Measurements from ENCODE around the gene NCOA4. TPM values are rescaled to one million over a fixed set of nuclear protein-coding genes. Genes with fewer than 3 reads are reported as not detected.

NCOA4 gene
- total and polyA plus RNA-seq, 2 of the 8 experiments (the other 6 are each of a cell fraction or from before 2014, with no cell fraction given), result 28.9 to 65.2 TPM

DNA sequence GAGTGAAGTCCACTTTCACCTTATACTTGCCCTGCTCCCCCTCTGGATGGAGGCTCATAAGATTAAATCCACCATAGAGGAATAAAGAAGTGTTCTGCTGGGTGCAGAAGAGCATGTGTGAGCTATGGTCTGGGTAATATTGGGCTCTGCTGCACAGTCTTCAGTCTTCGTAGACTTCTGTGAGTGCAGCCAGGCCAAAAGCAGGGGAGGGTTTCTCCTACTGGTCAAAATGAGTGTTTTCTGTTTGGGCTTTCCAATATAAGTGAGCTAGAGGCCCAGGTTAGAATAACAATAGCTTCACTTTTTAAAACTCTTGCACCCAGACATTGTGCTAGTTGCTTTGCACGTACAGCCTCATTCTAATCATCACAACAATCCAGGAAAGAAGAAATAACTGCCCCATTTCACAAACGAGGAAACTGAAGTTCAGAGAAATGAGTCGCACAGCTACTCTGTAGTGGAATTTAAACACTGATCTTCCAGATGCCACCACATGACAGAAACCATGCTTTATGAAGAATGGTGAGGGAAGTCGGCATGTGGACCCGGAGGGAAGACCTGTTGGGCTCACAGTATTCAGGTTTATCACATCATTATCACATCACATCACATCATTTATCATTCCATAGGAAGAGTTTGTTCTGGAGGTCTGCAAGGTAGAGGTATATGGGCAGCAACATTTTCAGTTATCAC is 39.5 kb upstream of the NCOA4 start:
- 95% methylated on average over 6 of the region's 6 CpGs; no CpG with 5 or more reads in 1 of the 2 experiments for WGBS, 2 experiments (ENCODE audit: extremely low coverage in 1 of 2, insufficient coverage in 1 of 2, insufficient read length in 1 of 2, insufficient replicate concordance in 2 of 2, low coverage in 1 of 2, low lambda C conversion rate in 2 of 2, missing lambda C conversion rate in 1 of 2)
- H3K14ac ChIP-seq (ENCODE audit: insufficient read length), result no peak overlapping the region

More for the DNA sequence above, 39.5 kb upstream of the NCOA4 start:
- Histone ChIP-seq H3K27ac (ENCODE audit: low read depth, low read length) (no peak overlapping the region), H2AK5ac (ENCODE audit: low read depth, low read length) (no peak overlapping the region), H3K23me2 (ENCODE audit: low read depth, low read length) (no peaks in the 10 kb centered on the region), H2BK12ac (ENCODE audit: low read depth, low read length) (no peak overlapping the region), H3K9me3 (ENCODE audit: insufficient read depth in 2 of 2, low read depth in 1 of 2, low read length in 1 of 2) (no peaks in the 10 kb centered on the region), H3K27me3 (replicated peaks in 1 of 4; ENCODE audit: control insufficient read depth in 3 of 4, extremely low read depth in 1 of 4, insufficient read depth in 3 of 4, low read length in 3 of 4) (no peaks in the 10 kb centered on the region), H3K18ac (ENCODE audit: extremely low read depth, low read length) (no peak overlapping the region), H2AFZ (ENCODE audit: low read length) (no peak overlapping the region), H3K4me2 (ENCODE audit: insufficient read depth in 1 of 2, low read depth in 2 of 2, low read length in 2 of 2) (no peak overlapping the region), H4K20me1 (replicated peaks in 1 of 2; ENCODE audit: control insufficient read depth in 1 of 2, insufficient read depth in 2 of 2, low read length in 2 of 2) (no peaks in the 10 kb centered on the region), H2BK120ac (replicated peaks; ENCODE audit: low read depth, low read length) (no peak overlapping the region), H3K36me3 (ENCODE audit: control insufficient read depth in 2 of 4, insufficient read depth in 4 of 4, low read length in 3 of 4) (no peaks in the 10 kb centered on the region), H3K4ac (replicated peaks; ENCODE audit: insufficient read length, low read depth, low read length) (no peak overlapping the region), H4K91ac (replicated peaks; ENCODE audit: insufficient read length, low read length) (no peak overlapping the region), H3K79me2 (ENCODE audit: control insufficient read depth in 1 of 2, insufficient read depth in 2 of 2, low read length in 2 of 2) (no peaks in the 10 kb centered on the region), H4K8ac (ENCODE audit: extremely low read depth, insufficient read depth, low read length) (no peak overlapping the region), H2BK15ac (ENCODE audit: low read length) (no peak overlapping the region), H3K79me1 (ENCODE audit: low read depth, low read length) (no peaks in the 10 kb centered on the region), H4K5ac (ENCODE audit: insufficient read length, low read depth, low read length) (no peak overlapping the region), H3K9ac (replicated peaks in 1 of 4; ENCODE audit: extremely low read depth in 1 of 4, low read depth in 3 of 4, low read length in 3 of 4) (no peak overlapping the region), H2BK20ac (ENCODE audit: low read length) (no peak overlapping the region), H3K4me3 (ENCODE audit: extremely low read depth in 1 of 4, insufficient read depth in 2 of 4, low read depth in 3 of 4, low read length in 4 of 4) (no peak overlapping the region), H3K23ac (ENCODE audit: insufficient read length) (no peak overlapping the region), H2BK5ac (ENCODE audit: low read depth, low read length) (no peak overlapping the region), H3K4me1 (replicated peaks in 1 of 4; ENCODE audit: control insufficient read depth in 3 of 4, insufficient read depth in 4 of 4, low read length in 3 of 4) (no peaks in the 10 kb centered on the region), H3K56ac (replicated peaks; ENCODE audit: insufficient read length, low read depth, low read length) (no peak overlapping the region)
- TF ChIP-seq CHD2 (IDR thresholded peaks at IDR 0.05; ENCODE audit: low read length) (no peak), CEBPB (IDR thresholded peaks at IDR 0.05; ENCODE audit: low read depth, low read length) (no peak), POLR2A (IDR thresholded peaks at IDR 0.05; ENCODE audit: control extremely low read depth in 1 of 2, low read depth in 2 of 2, low read length in 2 of 2) (no peak), BACH1 (IDR thresholded peaks at IDR 0.05; ENCODE audit: low read length) (no peak), SIRT6 (IDR thresholded peaks at IDR 0.05; ENCODE audit: low read length) (no peak), YY1 (IDR thresholded peaks at IDR 0.05; ENCODE audit: low read depth, low read length) (no peak), HDAC6 (IDR thresholded peaks at IDR 0.05; ENCODE audit: low read depth, low read length) (no peak), SP4 (IDR thresholded peaks at IDR 0.05; ENCODE audit: low read length) (no peak), RFX5 (IDR thresholded peaks at IDR 0.05; ENCODE audit: borderline replicate concordance, low read depth, low read length) (no peak), CREB1 (IDR thresholded peaks at IDR 0.05) (no peak)
- TF ChIP-seq, protein P1, sequence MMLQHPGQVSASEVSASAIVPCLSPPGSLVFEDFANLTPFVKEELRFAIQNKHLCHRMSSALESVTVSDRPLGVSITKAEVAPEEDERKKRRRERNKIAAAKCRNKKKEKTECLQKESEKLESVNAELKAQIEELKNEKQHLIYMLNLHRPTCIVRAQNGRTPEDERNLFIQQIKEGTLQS (IDR thresholded peaks at IDR 0.05; ENCODE audit: insufficient read depth, low read depth, low read length), result no peak
- ChIA-PET POLR2A (ENCODE audit: partially characterized antibody) (interaction anchor here (1.2 kb wide), 1 partner anchor 16 kb away, joined by 3 read pairs; no protein-coding TSS in a partner anchor), CTCF (ENCODE audit: partially characterized antibody) (interaction anchor here (0.8 to 0.9 kb wide), 3 partner anchors 17 to 33 kb away, joined by 3 read pairs; no protein-coding TSS in a partner anchor)
- no peak for FAIRE-seq
- DNase-seq (ENCODE audit: low read depth in 1 of 2, low spot score in 2 of 2), result no peak
